Activated T-cell treated with anti-CD3 and anti-CD28 coated beads, Interleukin-2, amount 50 U/mL, for 48 hours (primary cell): ENCODE results near the gene SAMD14.
A peak's percentile ranks its signal among the peaks of the same experiment; 100 is the strongest.

Experiments
- DNase-seq, 2 experiments: peaks; one replicate each; pipeline ENCODE4 v3.0.0-alpha.2; 2020

Gene SAMD14

DNA sequence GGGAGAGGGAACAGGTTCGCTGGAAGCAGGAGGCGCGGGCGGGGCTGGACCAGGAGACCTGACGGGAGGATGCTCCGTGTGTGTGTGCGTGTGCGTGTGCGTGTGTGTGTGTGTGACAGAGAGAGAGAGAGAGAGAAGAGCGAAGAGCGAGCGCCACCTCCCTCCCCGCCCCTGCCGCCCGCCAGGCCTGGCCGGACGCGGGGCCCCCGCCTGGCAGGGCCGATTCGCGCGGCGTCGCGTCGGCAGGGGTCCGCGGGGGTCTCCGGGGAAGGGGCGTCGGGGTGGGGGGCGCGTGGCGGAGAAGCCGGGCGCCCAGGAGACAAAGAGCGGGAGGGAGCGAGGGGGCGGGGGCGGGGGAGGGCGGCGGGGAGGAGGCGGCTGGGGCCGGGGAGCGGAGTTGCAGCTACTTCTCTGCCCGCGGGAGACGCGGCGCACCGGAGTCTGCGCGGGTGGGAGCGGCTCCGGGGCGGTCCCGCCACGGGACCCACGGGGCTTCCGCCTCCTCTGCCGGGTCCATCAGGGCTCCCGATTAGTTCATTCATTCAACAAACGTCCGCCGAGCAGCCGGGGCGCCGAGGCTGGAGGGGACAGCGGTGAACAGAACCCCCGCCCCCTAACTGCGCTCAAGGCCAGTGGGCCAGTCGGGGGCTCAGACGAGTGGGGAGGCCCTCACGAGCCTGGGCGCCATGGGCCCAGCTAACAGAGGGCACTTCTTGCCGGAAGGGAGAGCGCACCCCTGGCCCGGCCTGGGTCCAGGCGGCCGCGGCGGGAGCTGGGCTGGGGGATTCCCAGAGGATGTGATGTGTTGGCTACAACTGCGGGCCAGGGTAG is at the start of gene SAMD14:
Gene SAMD14 (minus strand): TSS at position 433 of the 831 bp plus-strand sequence. CDS start 5,201 bp downstream, outside the sequence.
- DNase-seq, result peak; percentile 38 to 50

DNA sequence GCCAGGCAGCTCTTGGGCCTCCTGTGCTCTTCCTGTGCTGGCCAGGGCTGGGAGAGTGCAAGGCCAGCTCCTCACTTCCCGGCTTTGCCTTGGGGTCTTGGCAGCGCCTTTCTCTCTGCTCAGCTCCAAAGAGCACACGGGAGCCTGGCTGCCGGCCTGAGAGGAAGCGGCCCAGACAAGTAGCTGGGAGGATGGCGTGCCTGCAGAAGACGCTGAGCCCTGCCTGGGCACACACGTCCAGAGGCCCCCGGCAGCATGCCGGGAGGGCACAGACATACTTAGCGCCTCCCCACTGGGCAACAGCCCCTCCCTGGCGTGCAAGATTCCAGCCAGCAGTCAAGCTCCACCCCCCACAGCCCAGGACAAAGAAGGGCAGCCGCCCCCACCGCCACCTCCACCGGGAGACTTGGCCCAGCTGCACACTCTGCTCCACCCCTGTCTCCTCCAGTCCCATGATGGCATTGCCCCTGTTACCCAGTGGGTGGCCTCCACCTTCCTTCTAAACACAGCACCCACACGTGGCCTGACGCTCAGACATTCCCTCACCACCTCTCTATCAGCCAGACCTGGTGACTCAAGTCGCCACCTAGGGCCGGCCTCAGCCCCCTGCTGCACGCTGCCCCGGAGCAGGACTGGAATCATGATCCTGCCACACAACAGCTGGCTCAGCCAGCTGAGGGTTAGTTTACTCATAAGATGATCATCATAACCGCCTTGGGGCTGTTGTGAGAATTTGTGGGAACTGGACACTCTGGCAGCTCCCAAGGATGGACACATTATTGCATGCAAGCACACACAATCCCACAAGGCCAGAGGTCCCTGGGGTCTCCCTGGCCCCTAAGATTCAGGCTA is 48.2 kb upstream of the SAMD14 start:
- DNase-seq, result peak; percentile 63 to 68

DNA sequence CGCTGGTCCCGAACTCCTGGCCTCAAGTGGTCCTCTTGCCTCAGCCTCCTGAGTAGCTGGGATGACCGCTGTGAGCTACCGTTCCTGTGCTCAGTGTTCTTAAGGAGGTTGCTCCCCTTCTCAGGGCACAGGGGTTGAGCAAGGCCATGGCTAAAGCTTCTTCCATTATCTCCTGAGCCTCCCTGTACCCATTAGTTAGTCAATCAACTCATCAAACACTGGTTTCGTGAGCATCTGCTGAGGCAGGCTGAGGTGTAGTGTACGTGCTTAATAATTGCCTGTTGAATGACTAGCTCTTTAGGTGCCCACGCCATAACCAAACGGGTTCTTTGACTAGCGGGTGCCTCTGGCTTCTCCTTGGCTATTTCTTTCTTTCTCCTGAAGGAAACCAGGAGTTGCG is 47.5 kb upstream of the SAMD14 start:
- no peak for DNase-seq

DNA sequence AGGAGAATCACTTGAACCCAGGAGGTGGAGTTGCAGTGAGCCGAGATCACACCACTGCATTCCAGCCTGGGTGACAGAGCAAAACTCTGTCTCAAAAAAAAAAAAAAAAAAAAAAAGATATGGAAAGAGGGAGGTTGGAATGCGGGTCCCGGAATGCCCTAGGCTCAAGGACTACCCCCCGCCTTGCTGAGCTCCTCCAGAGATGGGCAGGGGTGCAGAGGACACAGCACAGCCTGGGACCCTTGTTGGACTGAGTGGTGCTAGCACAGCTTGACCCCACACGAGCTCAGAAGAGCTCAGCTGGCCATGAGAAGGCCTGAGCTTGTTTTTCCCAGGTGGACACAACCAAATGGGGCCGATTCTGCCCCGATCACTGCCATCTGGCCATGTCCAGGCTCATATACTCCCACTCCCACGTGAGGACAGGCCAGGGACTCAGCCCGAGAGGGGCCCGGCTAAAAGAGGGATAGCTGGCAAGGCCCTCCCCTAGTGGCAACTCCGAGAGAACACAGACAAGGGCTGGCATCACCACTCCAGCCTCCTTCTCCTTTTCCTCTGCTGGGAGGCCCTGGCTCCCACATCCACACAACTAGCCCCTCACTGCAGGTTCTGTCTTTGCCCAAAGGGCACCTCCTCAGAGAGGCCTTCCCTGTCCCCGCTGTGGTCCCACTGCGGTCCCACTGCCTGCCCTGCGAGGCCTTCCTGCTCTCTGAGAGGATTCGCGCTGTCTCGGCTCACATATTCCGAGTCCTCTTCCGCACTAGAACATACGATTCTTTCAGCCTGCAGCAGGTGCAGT is 46.8 kb upstream of the SAMD14 start:
- no peak for DNase-seq

DNA sequence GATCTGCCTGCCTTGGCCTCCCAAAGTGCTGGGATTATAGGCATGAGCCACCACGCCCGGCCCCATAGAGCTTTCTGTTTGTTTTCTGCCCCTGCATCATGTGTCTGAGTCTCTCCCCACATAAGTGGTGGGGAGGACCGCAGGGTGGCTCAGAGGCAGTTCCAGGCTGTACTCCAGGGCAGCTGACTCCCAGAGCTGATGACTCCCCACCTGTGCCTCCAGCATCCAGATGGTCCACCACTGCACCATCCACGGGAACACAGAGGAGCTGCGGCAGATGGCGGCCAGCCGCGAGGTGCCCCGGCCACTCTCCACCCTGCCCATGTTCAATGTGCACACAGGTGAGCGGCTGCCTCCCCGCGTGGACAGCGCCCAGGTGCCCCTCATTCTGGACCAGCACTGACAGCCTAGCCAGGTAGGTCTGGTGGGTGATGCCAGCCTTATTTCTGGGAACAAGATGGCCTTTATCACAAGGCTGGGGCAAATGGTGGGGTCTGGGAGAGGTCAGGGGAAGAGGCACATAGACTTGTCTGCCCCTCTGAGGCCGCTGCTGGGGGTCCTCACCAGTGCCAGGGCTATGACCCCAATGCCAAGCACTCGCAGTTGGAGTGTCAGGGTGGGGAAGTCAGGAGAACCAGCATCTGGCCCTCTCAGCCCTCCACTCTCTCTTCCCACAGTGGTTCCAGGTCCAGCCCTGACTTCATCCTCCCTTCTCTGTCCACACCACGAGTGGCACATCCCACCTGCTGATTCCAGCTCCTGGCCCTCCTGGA is 45.3 kb upstream of the SAMD14 start:
- DNase-seq, result no peak

DNA sequence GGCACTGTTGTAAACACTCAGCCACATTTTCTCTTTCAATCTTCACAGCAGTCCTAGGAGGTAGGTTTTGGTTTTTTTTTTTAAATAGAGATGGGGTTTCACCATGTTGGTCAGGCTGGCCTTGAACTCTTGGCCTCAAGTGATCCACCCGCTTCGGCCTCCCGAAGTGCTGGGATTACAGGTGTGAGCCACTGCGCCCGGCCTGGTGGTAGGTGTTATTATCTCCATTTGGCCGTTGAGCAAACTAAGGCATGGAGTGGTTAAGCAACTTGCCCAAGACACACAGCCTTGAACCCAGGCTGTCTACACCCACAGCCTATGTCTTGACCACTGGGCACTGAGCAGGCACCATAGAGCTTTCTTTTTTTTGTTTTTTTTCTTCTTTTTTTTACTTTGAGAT is 44.5 kb upstream of the SAMD14 start:
- DNase-seq, result no peak

DNA sequence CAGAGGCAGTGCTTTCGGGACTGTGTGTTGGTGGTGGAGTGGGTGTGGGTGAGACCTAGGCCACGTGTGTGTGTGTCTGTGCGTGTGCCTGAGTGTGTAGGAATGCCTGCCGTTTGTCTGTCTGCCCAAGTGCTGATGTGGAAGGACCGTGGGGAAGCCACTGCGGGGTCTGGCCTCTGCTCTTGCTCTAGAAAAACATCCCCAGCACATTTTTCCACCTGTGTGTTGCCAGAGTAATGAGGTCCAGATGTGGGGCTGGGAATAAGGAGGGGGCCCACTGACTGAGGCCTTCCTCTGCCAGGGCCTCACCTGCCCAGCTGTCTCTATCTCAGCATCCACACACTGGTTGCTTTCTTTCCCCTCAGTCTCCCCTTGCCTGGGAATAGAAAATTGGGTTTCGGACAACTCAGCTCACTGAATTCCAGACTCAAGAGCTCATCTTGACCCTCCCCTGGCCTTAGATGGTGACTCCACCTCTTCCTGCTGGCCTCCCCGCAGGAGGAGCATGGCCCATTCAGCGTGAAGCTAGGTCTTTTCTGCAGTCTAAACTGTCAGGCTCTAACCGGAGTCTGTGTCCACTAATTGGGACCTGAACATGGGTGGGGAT is 43.5 kb upstream of the SAMD14 start:
- no peak for DNase-seq

DNA sequence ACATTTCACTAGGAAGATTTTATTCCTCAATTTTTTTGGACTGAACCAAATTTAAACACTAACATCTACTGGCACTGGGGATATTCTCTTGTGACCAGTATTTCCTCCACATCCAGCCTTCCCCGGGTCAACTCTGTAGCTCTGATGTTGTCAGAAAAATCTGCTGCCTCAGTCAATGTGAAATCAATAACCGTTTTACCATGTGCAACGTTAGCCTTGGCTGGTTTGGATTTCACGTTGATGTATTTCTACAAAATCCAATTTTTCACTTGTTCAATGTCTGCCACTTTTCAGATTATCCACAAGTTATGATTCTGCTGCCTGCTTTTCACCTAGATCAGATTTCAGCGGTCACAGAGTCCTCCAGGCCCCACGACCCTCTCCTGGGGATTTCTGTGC is 43.0 kb upstream of the SAMD14 start:
- no peak for DNase-seq

DNA sequence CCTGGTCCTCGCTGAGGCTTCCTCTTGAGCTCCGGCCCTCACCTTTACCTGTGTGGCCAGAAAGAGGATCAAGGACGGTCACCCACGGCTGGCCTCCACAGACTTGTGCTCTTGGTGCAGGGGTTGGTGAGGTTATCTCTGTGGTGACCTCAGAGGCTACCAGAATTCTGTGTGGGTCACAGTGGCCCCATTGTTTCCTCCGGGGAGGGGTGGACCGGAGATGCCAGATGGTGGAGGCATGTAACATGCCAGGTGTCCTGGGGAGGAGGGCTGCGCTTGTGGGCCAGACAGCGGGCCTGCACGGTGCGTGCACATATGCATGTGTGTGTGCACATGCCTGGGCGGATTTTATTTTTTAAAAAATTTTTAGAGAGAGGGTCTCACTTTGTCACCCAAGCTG is 42.2 kb upstream of the SAMD14 start:
- DNase-seq, result no peak

DNA sequence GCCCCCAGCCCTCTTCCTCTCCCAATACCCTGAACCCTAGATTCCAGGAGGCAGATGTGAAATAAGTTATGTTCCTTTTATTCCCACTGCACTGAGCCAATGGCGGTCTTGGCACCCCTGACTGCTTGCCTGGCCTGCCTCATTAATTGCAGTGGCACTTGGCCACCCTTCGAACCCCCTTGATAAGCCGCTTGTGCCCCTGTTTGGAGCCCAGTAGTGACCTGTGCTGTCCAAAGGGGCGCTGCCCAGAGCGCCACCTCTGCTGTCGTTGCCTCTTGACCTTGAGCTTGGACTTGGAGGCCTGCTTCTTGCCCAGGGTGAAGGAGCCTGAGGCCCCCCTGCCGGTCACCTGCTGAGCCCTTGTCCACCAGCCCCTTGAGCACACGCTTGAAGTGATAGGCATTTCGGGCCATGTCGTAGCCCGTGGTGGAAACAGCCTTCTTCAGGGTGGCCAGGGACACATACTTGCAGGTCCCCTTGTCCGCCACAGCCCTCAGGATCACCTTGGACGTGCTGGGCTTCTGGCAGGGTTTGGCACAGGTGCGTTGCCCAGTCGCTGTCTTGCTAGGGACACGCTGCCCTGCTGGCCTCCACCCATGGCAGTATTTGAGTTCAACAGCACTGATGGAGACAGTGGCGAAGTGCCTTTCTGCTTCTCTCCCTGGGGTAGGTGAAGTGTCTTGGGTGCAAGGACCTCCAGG is 41.6 kb upstream of the SAMD14 start:
- DNase-seq, result no peak

DNA sequence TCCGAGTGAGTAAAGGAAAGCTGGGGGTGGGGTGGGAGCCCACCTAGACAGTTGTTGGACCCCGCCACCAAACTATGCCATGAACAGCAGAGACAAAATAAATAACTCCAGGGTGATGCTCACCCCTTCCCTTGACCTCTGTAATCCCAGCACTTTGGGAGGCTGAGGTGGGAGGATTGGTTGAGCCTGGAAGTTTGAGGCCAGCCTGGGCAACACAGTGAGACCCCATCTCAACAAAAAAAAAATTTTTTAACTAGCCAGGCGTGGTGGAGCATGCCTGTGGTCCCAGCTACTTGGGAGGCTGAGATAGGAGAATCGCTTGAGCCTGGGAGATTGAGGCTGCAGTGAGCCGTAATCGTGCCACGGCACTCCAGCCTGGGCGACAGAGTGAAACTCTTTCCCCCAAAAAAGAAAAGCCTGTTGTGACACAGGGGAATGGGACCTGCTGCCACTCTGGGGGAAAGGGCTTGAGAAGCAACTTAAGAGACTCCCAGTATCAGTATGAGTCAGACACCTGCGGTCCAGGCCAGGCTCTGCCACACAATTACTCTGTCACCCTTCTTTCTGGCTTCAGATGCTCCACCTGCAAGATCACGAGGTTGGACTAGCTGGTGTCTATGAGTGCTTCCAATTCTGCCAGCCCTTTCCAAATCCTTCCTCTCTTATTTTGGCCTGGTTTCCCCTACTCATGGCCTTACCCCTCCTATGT is 40.9 kb upstream of the SAMD14 start:
- DNase-seq, result peak in 1 of 2 experiments; percentile 43

DNA sequence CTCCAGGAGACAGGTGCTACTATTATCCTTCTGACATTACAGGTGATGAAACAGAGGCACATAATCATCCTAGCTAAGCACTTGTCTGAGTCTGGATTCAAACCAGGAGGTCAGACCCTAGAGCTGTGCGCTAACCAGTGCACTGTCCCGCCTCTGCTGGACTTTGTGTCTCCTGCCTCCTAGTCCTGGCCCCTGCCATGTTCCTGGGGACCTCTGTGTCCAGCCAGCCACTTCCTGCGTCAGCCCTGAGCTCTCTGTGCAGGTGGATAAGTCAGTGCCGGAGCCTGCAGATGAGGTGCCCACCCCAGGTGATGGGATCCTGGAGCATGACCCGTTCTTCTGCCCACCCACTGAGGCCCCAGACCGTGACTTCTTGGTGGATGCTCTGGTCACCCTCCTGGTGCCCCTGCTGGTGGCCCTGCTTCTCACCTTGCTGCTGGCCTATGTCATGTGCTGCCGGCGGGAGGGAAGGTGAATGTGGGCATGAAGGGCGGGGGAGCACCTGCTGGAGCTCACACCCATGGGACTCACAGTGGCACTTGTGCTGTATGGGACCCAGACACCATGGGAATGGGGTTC is 40.0 kb upstream of the SAMD14 start:
- DNase-seq, result no peak

DNA sequence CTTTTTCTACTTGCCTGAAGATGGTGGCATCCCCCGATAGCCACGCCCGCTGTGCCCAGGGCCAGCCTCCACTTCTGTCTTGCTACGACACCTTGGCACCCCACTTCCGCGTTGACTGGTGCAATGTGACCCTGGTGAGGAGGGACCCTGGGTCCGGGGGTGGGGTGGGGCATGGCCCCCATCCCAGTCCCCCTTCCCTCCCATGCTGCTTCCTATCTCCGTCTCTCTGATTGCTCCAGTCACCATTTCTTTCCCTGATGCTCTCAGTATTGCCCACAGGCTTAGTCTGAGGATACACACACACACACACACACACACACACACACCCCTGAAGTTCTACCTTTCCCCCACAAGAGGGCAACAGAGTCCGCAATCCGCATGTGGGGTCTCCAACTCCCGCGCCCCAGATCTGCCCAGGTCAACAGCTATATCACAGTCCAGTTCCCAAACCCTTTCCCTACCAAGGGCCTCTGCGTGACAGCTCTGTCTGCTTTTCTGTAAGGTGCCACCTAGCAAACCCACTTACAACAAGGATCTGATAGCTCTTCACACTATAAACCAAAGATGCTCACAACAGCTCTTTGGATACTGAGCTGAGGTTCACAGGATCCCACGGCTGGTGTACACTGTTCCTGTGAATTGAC is 39.3 kb upstream of the SAMD14 start:
- DNase-seq, result peak; percentile 82 to 83

DNA sequence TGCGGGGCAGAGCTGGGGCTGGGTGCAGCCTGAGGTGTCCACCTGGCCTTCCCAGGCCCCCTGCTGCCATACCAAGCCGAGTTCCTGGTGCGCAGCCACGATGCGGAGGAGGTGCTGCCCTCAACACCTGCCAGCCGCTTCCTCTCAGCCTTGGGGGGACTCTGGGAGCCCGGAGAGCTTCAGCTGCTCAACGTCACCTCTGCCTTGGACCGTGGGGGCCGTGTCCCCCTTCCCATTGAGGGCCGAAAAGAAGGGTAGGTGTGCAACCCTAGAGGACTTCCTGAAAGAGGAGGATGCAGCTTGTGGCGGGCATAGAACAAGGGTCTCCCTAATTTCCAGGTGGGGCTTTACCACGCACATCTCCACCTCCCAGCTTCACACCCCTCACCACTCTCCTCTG is 38.4 kb upstream of the SAMD14 start:
- no peak for DNase-seq

DNA sequence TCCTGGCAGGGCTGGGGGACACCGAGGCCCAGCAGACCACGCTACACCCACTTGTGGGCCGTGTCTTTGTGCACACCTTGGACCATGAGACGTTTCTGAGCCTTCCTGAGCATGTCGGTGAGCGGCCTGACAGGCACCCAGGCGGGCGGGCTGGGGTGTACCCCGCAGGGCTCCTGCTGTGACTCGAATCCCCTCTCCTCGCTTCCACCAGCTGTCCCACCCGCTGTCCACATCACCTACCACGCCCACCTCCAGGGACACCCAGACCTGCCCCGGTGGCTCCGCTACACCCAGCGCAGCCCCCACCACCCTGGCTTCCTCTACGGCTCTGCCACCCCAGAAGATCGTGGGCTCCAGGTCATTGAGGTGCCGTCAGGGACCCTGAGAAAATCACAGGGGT is 37.4 kb upstream of the SAMD14 start:
- no peak for DNase-seq

DNA sequence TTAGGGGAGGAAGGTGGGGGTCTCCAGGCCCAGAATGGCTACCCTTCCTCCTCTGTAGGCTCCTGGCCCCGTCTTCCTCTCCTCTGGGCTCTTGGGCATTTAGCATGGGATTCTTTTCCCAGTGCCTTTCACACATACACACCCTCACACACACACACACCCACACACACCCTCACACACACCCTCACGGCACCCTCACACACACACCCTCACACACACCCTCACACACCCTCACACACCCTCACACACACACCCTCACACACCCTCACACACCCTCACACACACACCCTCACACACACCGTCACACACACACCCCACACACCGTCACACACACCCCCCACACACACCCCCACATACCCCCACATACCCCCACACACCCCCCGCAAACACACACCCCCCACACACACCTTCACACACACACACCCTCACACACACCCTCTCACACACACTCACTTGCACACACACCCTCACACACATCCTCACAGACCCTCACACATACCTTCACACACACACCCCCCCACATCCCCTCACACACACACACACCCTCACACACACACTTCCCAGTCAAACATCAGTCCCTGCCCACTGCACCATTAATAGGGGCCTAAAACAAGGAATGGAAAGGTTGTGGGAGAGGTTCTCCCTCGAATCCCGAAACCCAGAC is 36.7 kb upstream of the SAMD14 start:
- no peak for DNase-seq

DNA sequence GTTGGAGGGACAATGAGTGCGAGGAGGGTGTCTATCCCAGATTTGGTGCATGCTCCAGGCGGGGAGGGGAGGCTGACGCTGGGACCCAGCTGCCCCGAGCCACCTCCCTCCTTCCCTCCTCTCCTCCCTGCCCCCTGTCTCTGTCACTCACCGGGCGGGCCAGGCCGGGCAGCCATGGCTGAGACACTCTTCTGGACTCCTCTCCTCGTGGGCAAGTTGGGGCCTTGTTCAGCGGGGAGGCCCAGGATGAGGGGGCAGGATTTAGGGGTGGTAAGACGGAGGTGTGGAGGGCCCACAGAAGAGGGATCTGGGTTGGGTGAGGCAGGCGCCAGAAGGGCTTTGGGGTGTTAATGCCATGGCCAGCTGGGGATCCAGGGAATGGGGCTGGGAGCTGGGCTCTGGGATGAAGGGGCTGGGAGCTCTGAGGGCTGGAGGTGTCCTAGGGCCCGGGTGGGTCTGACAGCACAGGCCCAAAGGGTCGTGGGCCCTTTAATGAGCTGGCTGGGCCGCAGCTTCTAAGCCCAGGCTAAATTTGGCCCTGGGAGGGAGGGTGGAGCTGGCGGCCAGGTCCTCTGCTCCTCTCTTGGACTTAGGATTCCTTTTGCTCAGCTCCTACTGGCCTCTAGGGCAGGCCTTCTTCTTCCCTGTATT is 36.0 kb upstream of the SAMD14 start, which contains the start of gene SGCA:
Gene SGCA (plus strand): TSS at position 139 of the 651 bp plus-strand sequence. CDS start 36 bp downstream, at position 175.
- no peak for DNase-seq

DNA sequence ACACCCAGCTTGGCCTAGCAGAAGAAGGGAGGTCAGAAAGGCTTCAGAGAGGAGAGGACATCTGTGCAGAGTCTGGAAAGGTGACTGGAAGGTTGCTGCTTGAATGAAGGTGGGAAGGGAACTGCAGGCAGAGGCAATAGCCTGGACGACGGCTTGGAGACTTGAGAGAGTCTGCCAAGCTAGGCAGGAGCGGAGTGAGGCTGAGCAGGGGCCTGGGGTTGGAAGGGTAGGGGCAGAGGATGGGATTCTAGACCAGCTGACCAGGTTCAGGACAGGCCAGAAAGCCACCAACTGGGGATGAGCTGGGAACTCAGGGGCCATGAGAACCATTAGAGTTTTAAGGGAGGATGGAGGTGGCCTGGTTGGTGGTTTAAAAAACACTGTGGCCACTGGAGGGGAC is 35.5 kb upstream of the SAMD14 start:
- DNase-seq, result no peak
